Stimulated activated CD8-positive, alpha-beta memory T cell treated with anti-CD3 and anti-CD28 coated beads, Interleukin-7, amount 100 ng/mL, for 1 hour (primary cell): ENCODE results near the gene SSBP1.
"Not testable (repeated sequence)": the region's sequence is repeated elsewhere in the genome, so short reads cannot be mapped to it uniquely, and the experiment has no call there.

Source experiments
- DNase-seq, 2 donors: peaks; one replicate each; pipeline ENCODE4 v3.0.0-alpha.2; 2020; ENCODE audit warnings: low read depth in 2 of 2

The SSBP1 gene

GRCh38 chr7:141737836-141738591, at the start of gene SSBP1:
Gene SSBP1, plus strand, starts transcription at chr7:141738358. Its CDS starts 809 bp downstream, at chr7:141739167.
- peak; percentile 78 to 81 for DNase-seq

GRCh38 chr7:141689072-141689825, 48.9 kb upstream of the SSBP1 start:
- not testable (repeated sequence) for DNase-seq

- DNase-seq, result no peak
These were observed 46.6 kb upstream of the SSBP1 start for GRCh38 chr7:141691540-141691939.

- DNase-seq, result no peak
These were observed 46.2 kb upstream of the SSBP1 start for GRCh38 chr7:141691961-141692360.

GRCh38 chr7:141693082-141693481, 45.1 kb upstream of the SSBP1 start:
- DNase-seq, result no peak

GRCh38 chr7:141695803-141696289, 42.3 kb upstream of the SSBP1 start:
- DNase-seq, result no peak

- DNase-seq, result no peak
These were observed 41.8 kb upstream of the SSBP1 start for GRCh38 chr7:141696348-141696747.

GRCh38 chr7:141697211-141697871, 40.8 kb upstream of the SSBP1 start:
- DNase-seq, result no peak

- no peak for DNase-seq
These were observed 39.7 kb upstream of the SSBP1 start for GRCh38 chr7:141698247-141699015.

- no peak for DNase-seq
These were observed 38.3 kb upstream of the SSBP1 start for GRCh38 chr7:141699860-141700259.

GRCh38 chr7:141700296-141700847, 37.8 kb upstream of the SSBP1 start:
- no peak for DNase-seq

- no peak for DNase-seq
These were observed 37.2 kb upstream of the SSBP1 start for GRCh38 chr7:141700848-141701371.

GRCh38 chr7:141701489-141702046, 36.6 kb upstream of the SSBP1 start:
- DNase-seq, result peak; percentile 36 to 48

GRCh38 chr7:141702047-141702567, 36.1 kb upstream of the SSBP1 start, which contains the start of gene DENND11:
Gene DENND11, minus strand, starts transcription at chr7:141702166. Its CDS starts 13 bp downstream, at chr7:141702153.
- peak; percentile 9 to 27 for DNase-seq

GRCh38 chr7:141702892-141703291, 35.3 kb upstream of the SSBP1 start:
- DNase-seq, result no peak

- no peak for DNase-seq
These were observed 34.0 kb upstream of the SSBP1 start for GRCh38 chr7:141704112-141704511.

GRCh38 chr7:141704741-141705140, 33.4 kb upstream of the SSBP1 start:
- no peak for DNase-seq

GRCh38 chr7:141706239-141707064, 31.7 kb upstream of the SSBP1 start:
- DNase-seq, result no peak

- DNase-seq, result no peak
These were observed 29.8 kb upstream of the SSBP1 start, which contains the start of gene WEE2 for GRCh38 chr7:141708351-141708750. Gene WEE2, plus strand, starts transcription at chr7:141708353. Its CDS starts 406 bp downstream, at chr7:141708759.
